ENCODE measurements around the gene CCDC146.

- no peak for TF ChIP-seq E2F1 (CRISPR knock-in tag; IDR thresholded peaks at IDR 0.05)
- TF ChIP-seq ATF6 (CRISPR knock-in tag; IDR thresholded peaks at IDR 0.05) = no peak
- no peak for TF ChIP-seq NFYB (CRISPR knock-in tag; conservative IDR thresholded peaks at IDR 0.05; ENCODE audit: low read depth)
- no peak for TF ChIP-seq CTCF (IDR thresholded peaks at IDR 0.05)
- no peak for TF ChIP-seq JUN (CRISPR knock-in tag; IDR thresholded peaks at IDR 0.05)
- no peak for TF ChIP-seq HMGXB4 (CRISPR knock-in tag; IDR thresholded peaks at IDR 0.05)
- TF ChIP-seq AFF4 (CRISPR knock-in tag; IDR thresholded peaks at IDR 0.05; ENCODE audit: borderline replicate concordance) = no peak
Observed at GRCh38 chr7:77222065-77222464, 99.7 kb downstream of the CCDC146 start.

Measured in WTC11 (cell line).